Upper lobe of right lung (tissue), 1 donor: Measurements from ENCODE around the gene TINCR. TPM values are rescaled to one million over a fixed set of nuclear protein-coding genes. Genes with fewer than 3 reads are reported as not detected.

Experiments used
- ATAC-seq: fragments of 200-7000 bp; cut with Tn5 transposase; one replicate; pipeline ENCODE4 v1.9.1; 2020; ENCODE audit warnings: mild to moderate bottlenecking, moderate library complexity
- DNase-seq: peaks from one replicate; pipeline ENCODE4 v3.0.0-alpha.2; 2020
- H3K27ac ChIP-seq: fragments of 200-600 bp; one replicate; pipeline ENCODE4 v1.8.0; 2022
- H3K27me3 ChIP-seq: fragments of 200-600 bp; one replicate; pipeline ENCODE4 v1.8.0; 2022; ENCODE audit warnings: mild to moderate bottlenecking
- H3K36me3 ChIP-seq: fragments of 200-600 bp; one replicate; pipeline ENCODE4 v1.8.0; 2022
- H3K4me1 ChIP-seq: fragments of 200-600 bp; one replicate; pipeline ENCODE4 v1.8.0; 2022
- H3K4me3 ChIP-seq: fragments of 200-600 bp; one replicate; pipeline ENCODE4 v1.8.0; 2022; ENCODE audit warnings: mild to moderate bottlenecking
- H3K9me3 ChIP-seq: fragments of 200-600 bp; one replicate; pipeline ENCODE4 v1.8.0; 2022
- intact Hi-C: fragments of 100-400 bp; cut with DNase I; formaldehyde crosslinking; loops from one replicate; pipeline ENCODE4 v1.11.0; 2022
- total RNA-seq: library from RNA; stranded (reverse); fragmentation: NEBNext Ultra II Directional; extraction: Animal tissue kit (Norgen Biotek cat#: 25700); gene quantifications from one replicate; pipeline ENCODE4 v1.2.1, GENCODE V29; 2021
- TF ChIP-seq, protein P1 (sequence below): fragments of 200-600 bp; IDR thresholded peaks from one replicate; pipeline ENCODE4 v1.8.0; 2022; ENCODE audit warnings: antibody characterized with exemption
- donor health status: DM: no; HTN: yes; CAD: no; lungs with severe emphysema.

Gene TINCR
- total RNA-seq, 1 donor from 2014 or later: 5.6 TPM

DNA sequence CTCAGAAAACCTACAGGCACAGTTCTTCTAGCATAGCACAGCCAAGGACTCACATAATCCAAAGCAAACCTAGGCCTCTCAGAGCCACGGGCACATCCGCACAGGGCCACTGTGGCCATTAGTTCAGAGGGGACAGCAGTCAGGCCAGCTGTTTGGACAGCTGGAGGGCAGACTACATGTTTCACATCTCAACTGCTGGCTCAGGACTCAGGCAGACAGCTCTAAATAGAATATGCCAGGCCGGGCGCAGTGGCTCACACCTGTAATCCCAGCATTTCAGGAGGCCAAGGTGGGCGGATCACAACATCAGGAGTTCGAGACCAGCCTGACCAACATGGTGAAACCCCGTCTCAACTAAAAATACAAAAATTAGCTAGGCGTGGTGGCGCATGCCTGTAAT lies 28.0 kb upstream of the TINCR start:
- Histone ChIP-seq H3K4me1 (no peaks in the 10 kb centered on the region), H3K27ac (no peak overlapping the region), H3K9me3 (no peaks in the 10 kb centered on the region), H3K36me3 (peaks cover 100% of the 10 kb centered on the region), H3K27me3 (no peaks in the 10 kb centered on the region), H3K4me3 (no peak overlapping the region)
- DNase-seq (no peak), ATAC-seq (no peak)
- TF ChIP-seq, protein P1, sequence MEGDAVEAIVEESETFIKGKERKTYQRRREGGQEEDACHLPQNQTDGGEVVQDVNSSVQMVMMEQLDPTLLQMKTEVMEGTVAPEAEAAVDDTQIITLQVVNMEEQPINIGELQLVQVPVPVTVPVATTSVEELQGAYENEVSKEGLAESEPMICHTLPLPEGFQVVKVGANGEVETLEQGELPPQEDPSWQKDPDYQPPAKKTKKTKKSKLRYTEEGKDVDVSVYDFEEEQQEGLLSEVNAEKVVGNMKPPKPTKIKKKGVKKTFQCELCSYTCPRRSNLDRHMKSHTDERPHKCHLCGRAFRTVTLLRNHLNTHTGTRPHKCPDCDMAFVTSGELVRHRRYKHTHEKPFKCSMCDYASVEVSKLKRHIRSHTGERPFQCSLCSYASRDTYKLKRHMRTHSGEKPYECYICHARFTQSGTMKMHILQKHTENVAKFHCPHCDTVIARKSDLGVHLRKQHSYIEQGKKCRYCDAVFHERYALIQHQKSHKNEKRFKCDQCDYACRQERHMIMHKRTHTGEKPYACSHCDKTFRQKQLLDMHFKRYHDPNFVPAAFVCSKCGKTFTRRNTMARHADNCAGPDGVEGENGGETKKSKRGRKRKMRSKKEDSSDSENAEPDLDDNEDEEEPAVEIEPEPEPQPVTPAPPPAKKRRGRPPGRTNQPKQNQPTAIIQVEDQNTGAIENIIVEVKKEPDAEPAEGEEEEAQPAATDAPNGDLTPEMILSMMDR: no peak
- intact Hi-C loops: no loop called here

GRCh38 chr19:5595129-5595528 lies 27.4 kb upstream of the TINCR start:
- TF ChIP-seq, protein P1: no peak
- Histone ChIP-seq H3K27ac (no peak overlapping the region), H3K9me3 (no peaks in the 10 kb centered on the region)

DNA sequence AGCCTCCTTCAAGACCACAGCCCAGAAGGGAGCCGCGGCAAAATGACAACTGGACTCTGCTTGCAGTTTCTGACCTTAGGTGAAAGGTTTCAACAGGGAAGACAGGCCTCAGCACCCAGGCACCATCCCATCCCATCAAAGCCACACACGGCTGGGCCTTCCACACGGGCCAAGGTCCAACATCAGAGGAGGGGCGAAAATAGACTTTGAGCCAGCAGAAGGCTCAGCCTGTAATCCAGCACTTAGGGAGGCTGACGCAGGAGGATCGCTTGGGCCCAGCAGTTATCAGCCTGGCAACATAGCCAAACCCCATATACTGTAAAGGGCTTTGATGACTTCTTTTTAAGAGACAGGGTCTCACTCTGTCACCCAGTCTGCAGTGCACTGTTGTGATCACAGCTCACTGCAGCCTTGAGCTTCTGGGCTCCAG lies 26.8 kb upstream of the TINCR start:
- Histone ChIP-seq H3K9me3 (no peaks in the 10 kb centered on the region), H3K27me3 (no peaks in the 10 kb centered on the region), H3K27ac (no peak overlapping the region), H3K4me1 (no peaks in the 10 kb centered on the region), H3K4me3 (no peak overlapping the region), H3K36me3 (peaks cover 100% of the 10 kb centered on the region)
- intact Hi-C loops: no loop called here
- DNase-seq (no peak), ATAC-seq (no peak)
- TF ChIP-seq, protein P1: no peak

More at GRCh38 chr19:5595129-5595528, 27.4 kb upstream of the TINCR start:
- Histone ChIP-seq H3K27me3 (no peaks in the 10 kb centered on the region), H3K4me1 (no peaks in the 10 kb centered on the region), H3K36me3 (peaks cover 100% of the 10 kb centered on the region), H3K4me3 (no peak overlapping the region)
- intact Hi-C loops: no loop called here
- ATAC-seq (no peak), DNase-seq (no peak)

- H3K36me3 ChIP-seq: peaks cover 100% of the 10 kb centered on the region
- DNase-seq (no peak), ATAC-seq (peak; percentile 9)
- H3K4me3 ChIP-seq: no peak overlapping the region
- intact Hi-C loops: no loop called here
- TF ChIP-seq, protein P1: no peak
- no peaks in the 10 kb centered on the region for H3K4me1 ChIP-seq
- no peaks in the 10 kb centered on the region for H3K9me3 ChIP-seq
- H3K27ac ChIP-seq: no peak overlapping the region
- H3K27me3 ChIP-seq: no peaks in the 10 kb centered on the region
Measured at GRCh38 chr19:5593343-5594255, 25.8 kb upstream of the TINCR start.

DNA sequence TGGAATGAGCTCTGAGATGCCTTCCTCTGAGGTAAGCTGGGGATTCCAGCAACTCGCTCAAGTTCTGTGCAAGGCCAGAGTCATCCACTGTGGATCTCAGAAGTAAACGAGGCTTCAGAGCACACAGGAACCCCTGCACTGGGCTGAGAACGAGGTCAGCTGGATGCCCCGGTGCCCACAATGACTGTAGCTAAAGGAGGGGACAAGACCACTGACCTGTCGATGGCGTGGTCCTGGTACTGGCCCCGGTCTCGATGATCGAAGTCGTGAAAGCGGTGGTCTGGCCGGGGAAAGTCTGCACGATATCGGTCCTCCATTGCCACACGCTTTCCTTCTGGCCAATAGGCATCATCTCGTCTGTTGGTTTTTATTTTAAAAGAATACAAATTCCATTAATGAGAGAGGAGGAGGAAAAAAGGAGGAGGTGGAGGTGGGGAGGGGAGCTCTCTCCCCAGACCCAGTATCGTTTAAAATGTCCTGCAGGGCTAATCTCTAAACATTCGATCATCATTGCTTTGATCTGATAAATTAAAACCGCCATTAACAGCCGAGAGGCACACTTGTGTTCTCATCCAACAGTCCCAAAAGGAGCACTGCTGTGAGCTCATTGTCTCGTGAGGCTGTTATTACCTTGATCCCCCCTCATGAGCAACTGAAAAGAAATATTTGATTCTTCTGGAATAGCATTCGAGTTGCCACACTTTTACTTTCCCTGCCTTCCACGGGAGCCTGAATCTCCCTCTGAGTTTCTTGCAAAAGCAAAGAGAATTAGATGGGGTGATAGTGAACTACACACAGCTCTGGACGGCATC lies 25.0 kb upstream of the TINCR start:
- ATAC-seq: no peak

More for the DNA sequence above, 25.0 kb upstream of the TINCR start:
- H3K9me3 ChIP-seq: no peaks in the 10 kb centered on the region
- H3K4me1 ChIP-seq: no peaks in the 10 kb centered on the region
- intact Hi-C loops: no loop called here
- TF ChIP-seq, protein P1: no peak
- no peak overlapping the region for H3K27ac ChIP-seq
- H3K4me3 ChIP-seq: no peak overlapping the region
- no peaks in the 10 kb centered on the region for H3K27me3 ChIP-seq
- H3K36me3 ChIP-seq: peaks cover 100% of the 10 kb centered on the region
- no peak for DNase-seq
